Stomach (tissue), 9 donors: ENCODE results near the gene KCNJ15. TPM values are rescaled to one million over a fixed set of nuclear protein-coding genes. Genes with fewer than 3 reads are reported as not detected.
A peak's percentile ranks its signal among the peaks of the same experiment; 100 is the strongest.

Source experiments
- DNase-seq, 2 donors: peaks; one replicate each; pipeline versions ENCODE4 v3.0.0 to v3.0.0-alpha.2; 2013 to 2019
- H3K27ac ChIP-seq, 5 donors: fragments of 200-600 bp in 4 of 5; sonication (generic) in 4 of 5; one replicate each; pipeline ENCODE4 v1.5.1; 2013 to 2019; ENCODE audit warnings: mild to moderate bottlenecking in 1 of 5, moderate library complexity in 1 of 5
- H3K27me3 ChIP-seq, 3 donors: fragments of 200-600 bp; sonication (generic); one replicate each; pipeline ENCODE4 v1.5.1; 2017 to 2019; ENCODE audit warnings: mixed run types in 1 of 3
- H3K36me3 ChIP-seq, 4 donors: fragments of 200-600 bp; sonication (generic); 1 replicate in 3 of 4; 2 replicates in 1 of 4; pipeline ENCODE4 v1.5.1; 2016 to 2019
- H3K4me1 ChIP-seq, 4 donors: fragments of 200-600 bp; sonication (generic); one replicate each; pipeline ENCODE4 v1.5.1; 2016 to 2019
- H3K4me3 ChIP-seq, 4 donors: fragments of 200-600 bp; sonication (generic) in 3 of 4; one replicate each; pipeline ENCODE4 v1.5.1; 2016 to 2019; ENCODE audit warnings: mild to moderate bottlenecking in 1 of 4
- H3K9me3 ChIP-seq, 4 donors: fragments of 200-600 bp; sonication (generic); one replicate each; pipeline ENCODE4 v1.5.1; 2016 to 2019
- EP300 ChIP-seq: sonication (generic); formaldehyde crosslinking; IDR thresholded peaks from one replicate; pipeline ENCODE4 v1.6.1; 2017; ENCODE audit warnings: antibody characterized with exemption
- POLR2A ChIP-seq, 4 donors: fragments of 450-650 bp; IDR thresholded peaks; one replicate each; pipeline ENCODE4 v1.6.1; 2016; ENCODE audit warnings: antibody characterized with exemption in 4 of 4, control low read depth in 2 of 4, mild to moderate bottlenecking in 1 of 4, moderate library complexity in 1 of 4
- POLR2AphosphoS5 ChIP-seq, 3 donors: sonication (generic); formaldehyde crosslinking; IDR thresholded peaks; one replicate each; pipeline ENCODE4 v1.6.1; 2016; ENCODE audit warnings: antibody characterized with exemption in 3 of 3
- WGBS, 5 donors: extraction: QIAGEN DNeasy Blood & Tissue Kit in 3 of 5; methylation state at CpG; one replicate each; pipeline versions ENCODE4 v1.1.5 to v1.1.7; 2013 to 2018; 5-methylcytosine and 5-hydroxymethylcytosine counted together
- intact Hi-C: fragments of 100-400 bp; cut with DNase I; formaldehyde crosslinking; loops from one replicate; pipeline ENCODE4 v1.15.1; 2023; ENCODE audit warnings: low total_unique reads
- polyA plus RNA-seq, 3 donors: library from polyadenylated mRNA; stranded (reverse); fragments of 200-250 nt; gene quantifications; one replicate each; pipeline ENCODE4 v1.2.3, GENCODE V29; 2013
- total RNA-seq, 5 donors: library from RNA; depleted of rRNA; stranded (reverse); fragments of >200 nt; gene quantifications; one replicate each; pipeline versions ENCODE4 v1.1.0 to v1.2.3, GENCODE V29; 2014 to 2016
- TF ChIP-seq, protein P1 (sequence below), 7 experiments: fragments of 450-650 bp in 4 of 7; fragments of 200-600 bp in 3 of 7; sonication (generic) in 3 of 7; IDR thresholded peaks; one replicate each; pipeline ENCODE4 v1.5.1; 2016 to 2019; ENCODE audit warnings: antibody characterized with exemption in 7 of 7, control low read depth in 2 of 7, mild to moderate bottlenecking in 1 of 7
- donor health status: healthy with polysubstance abuse.
- donor health status: Bipolar disorder and iron deficiency.
- donor health status: healthy.

The KCNJ15 gene
- total and polyA plus RNA-seq, 8 donors = 3.5 to 38.4 (median 7.3) TPM; not detected in 1

DNA sequence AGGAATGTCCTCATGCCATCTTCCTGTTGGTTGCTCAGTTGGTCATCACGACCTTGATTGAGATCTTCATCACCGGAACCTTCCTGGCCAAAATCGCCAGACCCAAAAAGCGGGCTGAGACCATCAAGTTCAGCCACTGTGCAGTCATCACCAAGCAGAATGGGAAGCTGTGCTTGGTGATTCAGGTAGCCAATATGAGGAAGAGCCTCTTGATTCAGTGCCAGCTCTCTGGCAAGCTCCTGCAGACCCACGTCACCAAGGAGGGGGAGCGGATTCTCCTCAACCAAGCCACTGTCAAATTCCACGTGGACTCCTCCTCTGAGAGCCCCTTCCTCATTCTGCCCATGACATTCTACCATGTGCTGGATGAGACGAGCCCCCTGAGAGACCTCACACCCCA, 42.9 kb downstream of the KCNJ15 start:
- WGBS, 5 donors = 84 to 92% (median 89%) methylated on average over 7 to 8 of the region's 8 CpGs
- H3K4me3 ChIP-seq = no peak overlapping the region
- no peaks in the 10 kb centered on the region for H3K27me3 ChIP-seq
- peaks cover 7 to 45% (median 11%) of the 10 kb centered on the region in 4 donors for H3K4me1 ChIP-seq
- H3K9me3 ChIP-seq = no peaks in the 10 kb centered on the region
- no peak for DNase-seq
- intact Hi-C loops = no loop called here
- TF ChIP-seq POLR2A (IDR thresholded peaks at IDR 0.05) (no peak), POLR2AphosphoS5 (IDR thresholded peaks at IDR 0.05) (no peak), EP300 (no peak)
- TF ChIP-seq, protein P1, sequence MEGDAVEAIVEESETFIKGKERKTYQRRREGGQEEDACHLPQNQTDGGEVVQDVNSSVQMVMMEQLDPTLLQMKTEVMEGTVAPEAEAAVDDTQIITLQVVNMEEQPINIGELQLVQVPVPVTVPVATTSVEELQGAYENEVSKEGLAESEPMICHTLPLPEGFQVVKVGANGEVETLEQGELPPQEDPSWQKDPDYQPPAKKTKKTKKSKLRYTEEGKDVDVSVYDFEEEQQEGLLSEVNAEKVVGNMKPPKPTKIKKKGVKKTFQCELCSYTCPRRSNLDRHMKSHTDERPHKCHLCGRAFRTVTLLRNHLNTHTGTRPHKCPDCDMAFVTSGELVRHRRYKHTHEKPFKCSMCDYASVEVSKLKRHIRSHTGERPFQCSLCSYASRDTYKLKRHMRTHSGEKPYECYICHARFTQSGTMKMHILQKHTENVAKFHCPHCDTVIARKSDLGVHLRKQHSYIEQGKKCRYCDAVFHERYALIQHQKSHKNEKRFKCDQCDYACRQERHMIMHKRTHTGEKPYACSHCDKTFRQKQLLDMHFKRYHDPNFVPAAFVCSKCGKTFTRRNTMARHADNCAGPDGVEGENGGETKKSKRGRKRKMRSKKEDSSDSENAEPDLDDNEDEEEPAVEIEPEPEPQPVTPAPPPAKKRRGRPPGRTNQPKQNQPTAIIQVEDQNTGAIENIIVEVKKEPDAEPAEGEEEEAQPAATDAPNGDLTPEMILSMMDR (IDR thresholded peaks at IDR 0.05) = no peak
- peaks cover 0 to 4% (median 0%) of the 10 kb centered on the region in 4 donors for H3K36me3 ChIP-seq
- H3K27ac ChIP-seq = no peak overlapping the region

DNA sequence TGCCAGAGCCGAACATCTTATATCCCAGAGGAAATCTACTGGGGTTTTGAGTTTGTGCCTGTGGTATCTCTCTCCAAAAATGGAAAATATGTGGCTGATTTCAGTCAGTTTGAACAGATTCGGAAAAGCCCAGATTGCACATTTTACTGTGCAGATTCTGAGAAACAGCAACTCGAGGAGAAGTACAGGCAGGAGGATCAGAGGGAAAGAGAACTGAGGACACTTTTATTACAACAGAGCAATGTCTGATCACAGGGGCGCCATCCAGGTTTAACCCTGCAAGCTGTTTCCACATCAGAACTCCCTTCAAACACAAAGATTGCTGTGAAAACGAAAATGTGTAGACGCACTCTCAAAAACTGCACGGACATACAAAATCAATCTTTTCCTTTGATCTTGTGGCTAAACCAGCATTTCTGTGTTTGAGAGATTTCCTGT, 43.4 kb downstream of the KCNJ15 start:
- no peak overlapping the region for H3K4me3 ChIP-seq
- no peak for DNase-seq
- H3K27ac ChIP-seq = no peak overlapping the region
- H3K9me3 ChIP-seq = no peaks in the 10 kb centered on the region
- peaks cover 7 to 42% (median 11%) of the 10 kb centered on the region in 4 donors for H3K4me1 ChIP-seq
- TF ChIP-seq POLR2A (IDR thresholded peaks at IDR 0.05) (no peak), POLR2AphosphoS5 (IDR thresholded peaks at IDR 0.05) (no peak), EP300 (no peak)
- TF ChIP-seq, protein P1 (IDR thresholded peaks at IDR 0.05) = no peak
- H3K36me3 ChIP-seq = peaks cover 0 to 4% (median 0%) of the 10 kb centered on the region in 4 donors
- intact Hi-C loops = no loop called here
- no peaks in the 10 kb centered on the region for H3K27me3 ChIP-seq
- 45 to 63% (median 58%) methylated on average over 7 of the region's 7 CpGs for WGBS, 5 donors

DNA sequence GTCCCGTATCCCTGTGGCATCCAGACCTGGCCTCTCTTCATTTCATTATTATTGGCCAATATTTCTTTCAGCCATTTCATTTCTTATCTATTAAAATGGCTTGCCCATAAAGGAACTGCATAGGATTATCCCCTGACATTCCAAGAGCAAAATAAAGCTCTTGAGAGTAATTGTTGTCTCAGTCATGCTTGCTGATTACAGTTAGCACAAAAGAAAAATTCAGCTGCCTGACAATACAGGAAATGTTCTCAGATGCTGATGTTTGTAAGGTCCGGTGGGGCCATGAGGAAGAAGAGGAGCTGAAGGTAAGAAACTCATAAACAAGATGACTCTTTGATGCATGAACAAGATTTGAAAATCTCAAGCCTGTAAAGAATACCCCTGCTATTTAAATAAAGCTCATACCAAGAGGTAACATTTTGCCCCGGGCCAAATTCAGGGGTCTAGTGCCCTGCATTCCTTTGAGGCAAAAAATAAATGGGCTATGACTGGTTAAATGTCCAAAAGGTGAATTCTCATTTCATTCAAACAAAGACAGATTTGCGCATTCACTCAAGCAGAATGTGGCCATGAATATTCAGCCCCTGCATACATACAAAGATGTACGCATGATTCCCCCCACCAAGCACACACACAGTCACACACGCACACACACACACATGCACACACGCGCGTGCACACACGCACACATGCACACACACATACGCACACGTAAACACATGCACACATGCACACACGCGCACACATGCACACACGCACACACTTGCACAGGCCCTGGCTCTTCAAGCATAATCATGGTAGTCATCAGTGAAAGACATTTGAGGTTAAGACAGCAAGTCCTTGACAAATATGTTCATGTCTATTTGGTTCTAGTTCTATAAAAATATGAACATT, 44.8 kb downstream of the KCNJ15 start:
- Histone ChIP-seq H3K9me3 (no peaks in the 10 kb centered on the region), H3K36me3 (peaks cover 0 to 4% (median 0%) of the 10 kb centered on the region in 4 donors), H3K4me3 (no peak overlapping the region), H3K4me1 (peaks cover 5 to 36% (median 13%) of the 10 kb centered on the region in 4 donors), H3K27me3 (no peaks in the 10 kb centered on the region), H3K27ac (no peak overlapping the region)
- TF ChIP-seq POLR2AphosphoS5 (IDR thresholded peaks at IDR 0.05) (no peak), EP300 (no peak), POLR2A (IDR thresholded peaks at IDR 0.05) (no peak)
- TF ChIP-seq, protein P1 (IDR thresholded peaks at IDR 0.05) = no peak
- no peak for DNase-seq
- 86 to 93% (median 89%) methylated on average over 15 of the region's 15 CpGs for WGBS, 5 donors
- intact Hi-C loops = no loop called here

DNA sequence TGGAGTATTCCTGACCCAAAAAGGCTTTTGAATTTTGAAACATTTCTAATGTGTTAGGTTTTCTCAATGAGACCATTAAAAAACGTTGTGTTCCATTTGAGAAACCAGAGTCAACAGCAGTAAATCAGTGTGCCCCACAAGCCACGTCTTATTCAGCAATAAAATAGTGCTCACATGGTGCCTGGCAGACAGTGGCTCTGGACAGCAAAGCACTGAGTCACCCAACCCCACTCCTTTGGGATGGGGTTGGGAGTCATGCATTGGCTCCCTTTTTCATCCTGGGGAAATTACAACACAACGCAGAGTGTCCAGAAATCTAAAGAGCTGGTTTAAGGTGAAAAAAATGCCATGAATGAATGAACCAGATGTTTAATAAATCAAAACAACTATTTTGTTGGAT, 46.5 kb downstream of the KCNJ15 start:
- Histone ChIP-seq H3K9me3 (no peaks in the 10 kb centered on the region), H3K27me3 (no peaks in the 10 kb centered on the region), H3K4me1 (peaks cover 0 to 25% (median 6%) of the 10 kb centered on the region in 4 donors), H3K4me3 (no peak overlapping the region), H3K27ac (no peak overlapping the region), H3K36me3 (peaks cover 0 to 4% (median 0%) of the 10 kb centered on the region in 4 donors)
- 57 to 85% (median 76%) methylated on average over 3 of the region's 3 CpGs for WGBS, 5 donors
- intact Hi-C loops = no loop called here
- no peak for DNase-seq
- TF ChIP-seq POLR2A (IDR thresholded peaks at IDR 0.05) (no peak), POLR2AphosphoS5 (IDR thresholded peaks at IDR 0.05) (peak in 1 of 3 donors; percentile 9)
